Neural cell (in vitro differentiated cells): Measurements from ENCODE around the gene FAM187B. TPM values are rescaled to one million over a fixed set of nuclear protein-coding genes. Genes with fewer than 3 reads are reported as not detected.

ENCODE experiments used
- H2AFZ ChIP-seq: fragments of 200-600, 300-800 bp; sonication (generic), shearing (Covaris generic); 2 replicates; pipeline ENCODE4 v1.6.0; 2014; ENCODE audit warnings: low read depth, mild to moderate bottlenecking, antibody characterized with exemption, low read length, moderate library complexity
- H3F3A ChIP-seq: fragments of 200-600 bp; shearing (Covaris generic); 2 replicates; pipeline ENCODE4 v1.6.1; 2016; ENCODE audit warnings: mild to moderate bottlenecking, moderate library complexity, mixed read lengths, antibody characterized with exemption, low read length; ENCODE audit not compliant: insufficient read depth, poor library complexity, severe bottlenecking
- H3K27ac ChIP-seq: fragments of 200-600, 300-800 bp; sonication (generic), shearing (Covaris generic); 2 replicates; pipeline ENCODE4 v1.5.1; 2014; ENCODE audit warnings: mild to moderate bottlenecking, low read length, moderate library complexity
- H3K27me3 ChIP-seq: fragments of 300-800, 200-600 bp; sonication (generic), shearing (Covaris generic); 2 replicates; pipeline ENCODE4 v1.6.0; 2014; ENCODE audit warnings: mild to moderate bottlenecking, low read depth, low read length, moderate library complexity; ENCODE audit not compliant: insufficient read depth
- H3K36me3 ChIP-seq: fragments of 300-800, 200-600 bp; sonication (generic), shearing (Covaris generic); 2 replicates; pipeline ENCODE4 v1.5.1; 2014; ENCODE audit warnings: mild to moderate bottlenecking, antibody characterized with exemption, low read length, moderate library complexity; ENCODE audit not compliant: insufficient read depth
- H3K4me2 ChIP-seq: fragments of 300-800, 200-600 bp; sonication (generic), shearing (Covaris generic); 2 replicates; pipeline ENCODE4 v1.6.0; 2014; ENCODE audit warnings: mild to moderate bottlenecking, low read length
- H3K4me3 ChIP-seq: fragments of 300-800, 200-600 bp; sonication (generic), shearing (Covaris generic); 2 replicates; pipeline ENCODE4 v1.5.1; 2014; ENCODE audit warnings: mild to moderate bottlenecking, low read length, moderate library complexity
- H3K79me2 ChIP-seq: fragments of 200-600 bp; shearing (Covaris generic); replicated peaks from 2 replicates; pipeline ENCODE4 v1.6.0; 2014; ENCODE audit warnings: mild to moderate bottlenecking, low read length, moderate library complexity; ENCODE audit not compliant: insufficient read depth
- H3K9ac ChIP-seq: fragments of 300-800, 200-600 bp; sonication (generic), shearing (Covaris generic); 2 replicates; pipeline ENCODE4 v1.6.1; 2016; ENCODE audit warnings: mild to moderate bottlenecking, low read length, mixed read lengths
- H3K9me2 ChIP-seq: fragments of 200-600 bp; shearing (Covaris generic); 2 replicates; pipeline ENCODE4 v1.6.1; 2016; ENCODE audit warnings: mild to moderate bottlenecking, low read length, mixed read lengths; ENCODE audit not compliant: insufficient read depth
- H3K9me3 ChIP-seq: fragments of 200-600, 300-800 bp; sonication (generic), shearing (Covaris generic); 2 replicates; pipeline ENCODE4 v1.6.1; 2016; ENCODE audit warnings: mild to moderate bottlenecking, mixed run types, low read length, moderate library complexity, mixed read lengths
- H4K20me1 ChIP-seq: fragments of 200-600 bp; shearing (Covaris generic); 2 replicates; pipeline ENCODE4 v1.6.1; 2016; ENCODE audit warnings: mild to moderate bottlenecking, mixed run types; ENCODE audit not compliant: insufficient read depth
- EP300 ChIP-seq: fragments of 450-650 bp; conservative IDR thresholded peaks from 2 replicates; pipeline ENCODE4 v1.6.1; 2014; ENCODE audit warnings: antibody characterized with exemption, mild to moderate bottlenecking, moderate library complexity; ENCODE audit not compliant: poor library complexity, severe bottlenecking
- EZH2 ChIP-seq: fragments of 200-600, 300-800 bp; shearing (Covaris generic), sonication (generic); IDR thresholded peaks from 2 replicates; pipeline ENCODE4 v1.6.1; 2014; ENCODE audit warnings: antibody characterized with exemption, low read length, borderline replicate concordance, mild to moderate bottlenecking; ENCODE audit not compliant: insufficient read depth, poor library complexity, severe bottlenecking
- MXI1 ChIP-seq: fragments of 450-650 bp; conservative IDR thresholded peaks from 2 replicates; pipeline ENCODE4 v1.6.1; 2014; ENCODE audit warnings: antibody characterized with exemption, mild to moderate bottlenecking; ENCODE audit not compliant: poor library complexity, severe bottlenecking
- POLR2AphosphoS5 ChIP-seq: IDR thresholded peaks from 2 replicates; pipeline ENCODE4 v1.6.1; 2012
- RAD21 ChIP-seq: fragments of 450-650 bp; conservative IDR thresholded peaks from 2 replicates; pipeline ENCODE4 v1.6.1; 2014; ENCODE audit warnings: antibody characterized with exemption, mild to moderate bottlenecking, moderate library complexity
- SMC3 ChIP-seq: fragments of 450-650 bp; conservative IDR thresholded peaks from 2 replicates; pipeline ENCODE4 v1.6.1; 2014; ENCODE audit warnings: antibody characterized with exemption, mild to moderate bottlenecking, moderate library complexity; ENCODE audit not compliant: poor library complexity
- TAF1 ChIP-seq: IDR thresholded peaks from 2 replicates; pipeline ENCODE4 v1.6.1; 2012; ENCODE audit warnings: low read depth
- polyA plus RNA-seq: library from polyadenylated mRNA; depleted of rRNA; stranded (reverse); fragments of >200 nt; gene quantifications from 2 replicates; pipeline ENCODE4 v1.2.3, GENCODE V29; 2014
- TF ChIP-seq, protein P1 (sequence below): fragments of 450-650 bp; IDR thresholded peaks from 2 replicates; pipeline ENCODE4 v1.5.1; 2014; ENCODE audit warnings: antibody characterized with exemption, mild to moderate bottlenecking, moderate library complexity; ENCODE audit not compliant: poor library complexity, severe bottlenecking
- TF ChIP-seq, protein P2 (sequence below): IDR thresholded peaks from 2 replicates; pipeline ENCODE4 v1.6.1; 2012; ENCODE audit warnings: borderline replicate concordance

FAM187B gene
- polyA plus RNA-seq, 1 donor from 2014 or later, result not detected

GRCh38 chr19:35212241-35212640 is 16.3 kb downstream of the FAM187B start:
- H3K4me3 ChIP-seq, result no peak overlapping the region
- no peaks in the 10 kb centered on the region for H3K36me3 ChIP-seq
- H3K4me2 ChIP-seq, result no peak overlapping the region
- H3K9me2 ChIP-seq, result no peaks in the 10 kb centered on the region
- H2AFZ ChIP-seq, result no peak overlapping the region
- no peak overlapping the region for H3K27ac ChIP-seq
- no peak overlapping the region for H3K9ac ChIP-seq
- H3K27me3 ChIP-seq, result no peaks in the 10 kb centered on the region
- no peaks in the 10 kb centered on the region for H4K20me1 ChIP-seq
- TF ChIP-seq EZH2, result no peak
- no peak for TF ChIP-seq SMC3
- TF ChIP-seq MXI1, result no peak
- TF ChIP-seq, protein P1, sequence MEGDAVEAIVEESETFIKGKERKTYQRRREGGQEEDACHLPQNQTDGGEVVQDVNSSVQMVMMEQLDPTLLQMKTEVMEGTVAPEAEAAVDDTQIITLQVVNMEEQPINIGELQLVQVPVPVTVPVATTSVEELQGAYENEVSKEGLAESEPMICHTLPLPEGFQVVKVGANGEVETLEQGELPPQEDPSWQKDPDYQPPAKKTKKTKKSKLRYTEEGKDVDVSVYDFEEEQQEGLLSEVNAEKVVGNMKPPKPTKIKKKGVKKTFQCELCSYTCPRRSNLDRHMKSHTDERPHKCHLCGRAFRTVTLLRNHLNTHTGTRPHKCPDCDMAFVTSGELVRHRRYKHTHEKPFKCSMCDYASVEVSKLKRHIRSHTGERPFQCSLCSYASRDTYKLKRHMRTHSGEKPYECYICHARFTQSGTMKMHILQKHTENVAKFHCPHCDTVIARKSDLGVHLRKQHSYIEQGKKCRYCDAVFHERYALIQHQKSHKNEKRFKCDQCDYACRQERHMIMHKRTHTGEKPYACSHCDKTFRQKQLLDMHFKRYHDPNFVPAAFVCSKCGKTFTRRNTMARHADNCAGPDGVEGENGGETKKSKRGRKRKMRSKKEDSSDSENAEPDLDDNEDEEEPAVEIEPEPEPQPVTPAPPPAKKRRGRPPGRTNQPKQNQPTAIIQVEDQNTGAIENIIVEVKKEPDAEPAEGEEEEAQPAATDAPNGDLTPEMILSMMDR, result no peak
- no peaks in the 10 kb centered on the region for H3K79me2 ChIP-seq
- H3K9me3 ChIP-seq, result no peaks in the 10 kb centered on the region
- H3F3A ChIP-seq, result no peaks in the 10 kb centered on the region

- no peak overlapping the region for H3K9ac ChIP-seq
- H3K27me3 ChIP-seq, result no peaks in the 10 kb centered on the region
- no peak for TF ChIP-seq POLR2AphosphoS5
- no peak for TF ChIP-seq RAD21
- no peak for TF ChIP-seq EP300
- H3K9me2 ChIP-seq, result no peaks in the 10 kb centered on the region
- H3F3A ChIP-seq, result no peaks in the 10 kb centered on the region
- no peaks in the 10 kb centered on the region for H3K36me3 ChIP-seq
- no peak overlapping the region for H2AFZ ChIP-seq
- H4K20me1 ChIP-seq, result no peaks in the 10 kb centered on the region
- H3K27ac ChIP-seq, result no peak overlapping the region
- H3K79me2 ChIP-seq, result no peaks in the 10 kb centered on the region
- H3K4me3 ChIP-seq, result no peak overlapping the region
- H3K9me3 ChIP-seq, result no peaks in the 10 kb centered on the region
- H3K4me2 ChIP-seq, result no peak overlapping the region
These were observed 16.9 kb downstream of the FAM187B start for GRCh38 chr19:35211545-35212230.

- Histone ChIP-seq H3K79me2 (no peaks in the 10 kb centered on the region), H3K9me3 (no peaks in the 10 kb centered on the region), H2AFZ (no peak overlapping the region), H3K36me3 (no peaks in the 10 kb centered on the region), H3K9ac (no peak overlapping the region), H3K27me3 (no peaks in the 10 kb centered on the region), H3K4me3 (no peak overlapping the region), H3K4me2 (no peak overlapping the region), H3F3A (no peaks in the 10 kb centered on the region), H4K20me1 (no peaks in the 10 kb centered on the region), H3K27ac (no peak overlapping the region), H3K9me2 (no peaks in the 10 kb centered on the region)
- TF ChIP-seq SMC3 (no peak), RAD21 (no peak), TAF1 (no peak)
These were observed 18.9 kb downstream of the FAM187B start for GRCh38 chr19:35209646-35210045.

DNA sequence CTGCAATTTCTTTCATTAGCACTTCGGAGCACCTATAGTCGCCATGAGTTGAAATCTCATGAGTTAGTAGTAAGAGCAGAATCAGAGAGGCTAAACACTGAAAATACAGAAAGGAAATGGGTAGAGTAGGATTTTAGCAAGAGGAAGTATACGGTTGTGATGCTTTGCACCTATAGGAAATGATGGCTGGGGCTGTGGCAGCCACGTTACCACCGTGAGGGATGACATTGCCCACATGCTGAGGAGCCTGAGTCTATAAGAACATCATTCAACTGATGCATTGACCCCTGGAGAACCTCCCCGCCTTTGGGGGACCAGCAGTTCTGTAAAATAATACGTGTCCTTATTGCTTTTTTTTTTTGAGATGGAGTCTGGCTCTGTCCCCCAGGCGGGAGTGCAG is 20.4 kb downstream of the FAM187B start:
- no peaks in the 10 kb centered on the region for H3K9me2 ChIP-seq
- H4K20me1 ChIP-seq, result no peaks in the 10 kb centered on the region
- H3F3A ChIP-seq, result no peaks in the 10 kb centered on the region
- H2AFZ ChIP-seq, result no peak overlapping the region
- no peak for TF ChIP-seq MXI1
- TF ChIP-seq SMC3, result no peak
- TF ChIP-seq RAD21, result no peak
- TF ChIP-seq, protein P2, sequence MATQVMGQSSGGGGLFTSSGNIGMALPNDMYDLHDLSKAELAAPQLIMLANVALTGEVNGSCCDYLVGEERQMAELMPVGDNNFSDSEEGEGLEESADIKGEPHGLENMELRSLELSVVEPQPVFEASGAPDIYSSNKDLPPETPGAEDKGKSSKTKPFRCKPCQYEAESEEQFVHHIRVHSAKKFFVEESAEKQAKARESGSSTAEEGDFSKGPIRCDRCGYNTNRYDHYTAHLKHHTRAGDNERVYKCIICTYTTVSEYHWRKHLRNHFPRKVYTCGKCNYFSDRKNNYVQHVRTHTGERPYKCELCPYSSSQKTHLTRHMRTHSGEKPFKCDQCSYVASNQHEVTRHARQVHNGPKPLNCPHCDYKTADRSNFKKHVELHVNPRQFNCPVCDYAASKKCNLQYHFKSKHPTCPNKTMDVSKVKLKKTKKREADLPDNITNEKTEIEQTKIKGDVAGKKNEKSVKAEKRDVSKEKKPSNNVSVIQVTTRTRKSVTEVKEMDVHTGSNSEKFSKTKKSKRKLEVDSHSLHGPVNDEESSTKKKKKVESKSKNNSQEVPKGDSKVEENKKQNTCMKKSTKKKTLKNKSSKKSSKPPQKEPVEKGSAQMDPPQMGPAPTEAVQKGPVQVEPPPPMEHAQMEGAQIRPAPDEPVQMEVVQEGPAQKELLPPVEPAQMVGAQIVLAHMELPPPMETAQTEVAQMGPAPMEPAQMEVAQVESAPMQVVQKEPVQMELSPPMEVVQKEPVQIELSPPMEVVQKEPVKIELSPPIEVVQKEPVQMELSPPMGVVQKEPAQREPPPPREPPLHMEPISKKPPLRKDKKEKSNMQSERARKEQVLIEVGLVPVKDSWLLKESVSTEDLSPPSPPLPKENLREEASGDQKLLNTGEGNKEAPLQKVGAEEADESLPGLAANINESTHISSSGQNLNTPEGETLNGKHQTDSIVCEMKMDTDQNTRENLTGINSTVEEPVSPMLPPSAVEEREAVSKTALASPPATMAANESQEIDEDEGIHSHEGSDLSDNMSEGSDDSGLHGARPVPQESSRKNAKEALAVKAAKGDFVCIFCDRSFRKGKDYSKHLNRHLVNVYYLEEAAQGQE, result no peak
- TF ChIP-seq TAF1, result no peak
- no peak for TF ChIP-seq EZH2
- no peak for TF ChIP-seq EP300
- TF ChIP-seq, protein P1, result no peak
- TF ChIP-seq POLR2AphosphoS5, result no peak
- no peak overlapping the region for H3K4me2 ChIP-seq
- no peaks in the 10 kb centered on the region for H3K36me3 ChIP-seq
- no peak overlapping the region for H3K27ac ChIP-seq
- H3K9me3 ChIP-seq, result no peaks in the 10 kb centered on the region
- H3K4me3 ChIP-seq, result no peak overlapping the region
- H3K79me2 ChIP-seq, result no peaks in the 10 kb centered on the region
- H3K9ac ChIP-seq, result no peak overlapping the region
- no peaks in the 10 kb centered on the region for H3K27me3 ChIP-seq
